ENCODE results near the gene WWOX.

The WWOX gene

DNA sequence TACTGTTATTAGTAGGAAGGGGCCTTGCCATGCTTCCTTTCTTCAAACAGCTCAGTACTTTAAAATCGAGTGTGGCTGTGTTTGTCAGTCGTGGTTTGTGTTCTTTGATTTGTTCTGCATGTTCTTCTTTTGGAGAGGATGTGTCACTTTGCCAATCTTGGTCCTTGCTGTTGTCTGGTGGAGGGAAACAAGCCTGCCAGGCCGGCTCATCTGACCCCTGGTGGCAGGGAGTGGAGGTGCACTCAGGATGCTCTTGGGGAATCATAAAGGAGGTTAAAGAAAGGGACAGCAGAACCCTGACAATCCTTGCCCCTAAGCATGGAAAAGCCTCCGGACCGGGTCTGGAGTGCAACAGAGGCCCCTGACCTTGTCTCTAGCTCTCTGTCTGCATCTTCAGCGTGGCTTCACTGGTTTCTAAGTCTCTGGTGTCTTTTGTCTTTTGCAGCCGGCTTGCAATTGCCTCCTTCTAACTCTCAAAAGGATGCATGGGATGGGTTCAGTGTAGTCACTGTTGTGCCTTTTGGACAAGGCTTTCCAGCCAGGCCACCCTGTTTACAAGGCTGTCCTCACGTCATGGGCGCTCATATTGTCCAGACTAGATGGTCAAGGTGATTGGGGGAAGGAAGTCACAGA, 135.8 kb downstream of the WWOX start:
- peak; percentile 21 for DNase-seq

DNA sequence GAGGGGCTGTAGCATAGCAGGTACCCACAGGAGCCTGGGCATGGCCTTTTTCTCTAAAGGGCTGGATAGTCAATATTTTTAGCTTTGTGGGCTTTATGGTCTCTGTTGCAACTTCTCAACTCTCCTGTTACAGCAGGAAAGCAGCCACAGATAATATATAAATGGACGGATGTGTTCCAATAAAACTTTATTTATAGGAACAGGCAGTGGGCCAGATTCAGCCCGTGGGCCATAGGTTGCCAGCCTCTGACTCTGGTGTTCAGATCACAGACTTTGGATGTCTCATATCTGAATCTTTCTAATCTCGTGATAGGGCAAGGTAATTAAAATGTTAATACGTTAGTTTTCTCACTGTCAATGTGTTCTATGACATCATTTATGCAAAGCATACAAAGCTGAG, 136.4 kb downstream of the WWOX start:
- DNase-seq = no peak

DNA sequence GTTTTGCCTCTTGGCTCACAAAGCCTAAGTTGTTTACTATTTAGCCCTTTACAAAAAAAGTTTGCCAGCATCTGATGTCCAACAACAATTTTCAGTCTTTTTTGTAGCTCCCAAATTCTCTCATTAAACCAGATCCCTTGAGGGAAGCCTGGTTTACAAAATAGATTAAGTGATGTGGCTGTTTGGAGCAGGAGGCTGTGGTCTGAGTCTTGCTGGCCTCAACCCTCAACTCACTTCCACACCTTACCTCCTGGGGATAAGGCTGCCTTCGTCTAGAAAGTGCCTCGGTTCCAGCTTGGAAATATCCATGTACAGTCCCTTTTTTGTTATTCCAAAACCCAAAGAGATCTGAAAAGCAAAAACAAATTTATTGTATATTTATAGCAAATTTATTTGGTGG, 138.4 kb downstream of the WWOX start:
- DNase-seq = no peak

DNA sequence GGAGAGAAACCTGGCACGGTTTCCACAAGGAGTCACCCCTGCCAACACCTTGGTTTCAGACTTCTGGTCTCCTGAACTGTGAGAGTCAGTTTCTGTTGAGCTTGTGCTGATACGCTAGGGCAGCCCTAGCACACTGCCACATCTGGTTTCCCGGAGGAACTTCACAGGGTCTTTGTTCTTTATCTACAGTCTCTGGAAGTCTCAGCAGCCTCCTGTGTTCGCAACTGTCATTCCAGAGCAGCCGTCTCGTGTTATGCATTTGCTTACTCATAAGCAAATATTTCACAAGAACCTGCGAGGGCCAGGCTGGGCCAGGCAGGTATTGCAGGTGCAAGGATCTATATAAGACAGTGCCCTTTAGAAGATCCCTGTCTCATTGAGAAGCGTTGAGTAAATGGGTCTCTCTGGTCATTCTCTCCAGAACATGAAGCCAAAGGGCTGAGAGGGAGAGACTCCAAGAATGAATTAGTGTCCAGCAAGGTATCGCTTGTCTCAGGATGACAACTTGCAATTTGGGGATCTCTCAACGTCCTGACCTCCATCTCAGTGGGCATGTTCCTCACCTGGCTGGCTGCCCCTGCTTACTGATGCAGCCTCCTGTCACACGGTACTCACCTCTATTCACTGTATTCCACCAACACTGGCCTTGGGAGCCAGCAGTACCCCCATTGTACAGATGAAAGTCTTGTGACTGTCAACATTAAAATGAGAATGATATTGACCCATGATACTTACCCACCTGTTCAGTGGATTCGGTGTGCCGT, 141.2 kb downstream of the WWOX start:
- DNase-seq = no peak

DNA sequence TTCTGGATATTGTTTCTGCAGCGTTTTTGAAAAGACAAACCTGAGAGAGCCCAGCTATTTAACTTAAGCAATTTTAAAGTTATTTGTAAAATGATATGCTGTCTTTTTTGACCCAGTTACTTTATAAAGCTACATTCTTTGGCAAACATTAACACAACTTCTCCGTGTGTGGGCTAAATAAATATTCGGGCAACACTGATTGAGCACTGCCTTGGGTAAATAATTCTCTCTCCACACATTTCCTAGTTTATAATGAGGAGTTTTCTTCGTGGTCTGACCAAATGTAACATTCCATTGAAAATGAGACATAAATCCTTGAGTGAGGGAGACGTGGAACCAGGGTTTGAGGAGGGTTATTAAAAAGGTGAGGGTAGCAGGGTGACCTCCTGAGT, 142.8 kb downstream of the WWOX start:
- no peak for DNase-seq

DNA sequence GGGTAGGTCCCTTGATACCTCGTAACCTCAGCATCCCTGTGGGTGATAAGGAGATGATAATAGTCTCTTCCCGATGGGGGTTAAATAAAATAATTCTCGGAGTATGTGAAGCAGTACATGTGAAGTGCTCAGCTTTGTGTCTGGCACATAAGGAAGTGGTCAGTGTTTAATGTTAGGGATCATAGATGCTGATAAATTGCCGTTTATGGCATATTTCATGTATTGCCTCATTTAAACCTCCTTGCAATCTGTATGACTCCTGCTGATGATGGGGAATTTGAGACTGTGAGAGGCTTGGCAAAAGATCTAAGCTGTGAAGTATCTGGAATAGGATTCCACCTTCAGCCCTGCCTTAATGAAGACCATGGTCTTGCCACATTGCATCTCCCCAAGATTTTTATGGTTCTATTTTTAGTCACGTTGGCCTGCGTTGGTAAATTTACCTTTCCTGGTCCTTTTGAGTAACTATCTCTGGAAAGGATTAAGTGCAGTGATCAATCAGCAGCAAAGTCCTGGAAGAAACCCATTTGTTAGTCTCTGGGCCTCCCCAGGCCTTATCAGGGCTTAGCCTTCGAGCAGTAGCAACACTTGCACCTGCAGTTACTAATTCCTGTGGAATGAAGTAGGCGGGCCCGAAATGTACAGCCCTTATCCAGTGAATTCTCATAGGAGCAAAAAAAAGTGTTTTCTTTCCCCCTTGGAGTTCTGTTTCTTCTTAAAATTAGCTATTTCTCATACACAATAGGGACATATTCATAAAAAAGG, 144.9 kb downstream of the WWOX start:
- DNase-seq = no peak

DNA sequence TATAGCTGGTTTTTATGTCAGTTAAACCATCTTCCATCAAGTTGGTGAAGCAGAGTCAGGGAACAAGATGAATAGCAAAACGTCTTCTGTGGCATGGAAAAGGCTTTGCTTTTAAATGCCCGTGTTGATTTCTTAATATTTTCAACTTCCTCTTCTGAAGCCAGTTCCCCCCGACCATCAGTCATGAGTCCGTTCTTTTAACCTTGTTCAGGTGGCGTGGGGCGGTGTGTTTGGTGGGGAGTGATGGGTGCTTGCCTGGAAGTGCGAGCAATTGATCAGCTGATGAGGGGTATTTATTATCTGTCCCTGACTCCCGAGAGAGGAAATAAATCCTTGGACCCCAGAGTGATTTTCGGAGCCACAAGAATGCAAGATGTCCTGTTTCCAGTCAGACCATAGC, 147.1 kb downstream of the WWOX start:
- no peak for DNase-seq

DNA sequence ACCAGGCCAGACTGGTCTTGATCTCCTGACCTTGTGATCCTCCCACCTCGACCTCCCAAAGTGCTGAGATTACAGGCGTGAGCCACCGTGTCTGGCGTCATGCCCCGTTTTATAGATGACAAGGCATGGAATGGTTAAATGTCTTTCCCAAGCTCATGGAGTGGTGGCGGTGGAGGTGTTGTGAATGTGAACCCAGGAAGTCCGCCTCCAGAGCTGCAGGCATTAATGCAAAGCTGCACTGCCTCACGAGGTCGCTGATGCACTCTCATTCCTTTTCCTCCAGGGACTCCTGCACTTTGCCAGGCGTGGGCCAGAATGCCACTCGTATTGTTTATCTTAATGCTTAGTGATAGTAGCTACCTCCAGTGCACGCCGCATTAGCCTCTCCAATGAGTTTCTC, 149.6 kb downstream of the WWOX start:
- DNase-seq = no peak

DNA sequence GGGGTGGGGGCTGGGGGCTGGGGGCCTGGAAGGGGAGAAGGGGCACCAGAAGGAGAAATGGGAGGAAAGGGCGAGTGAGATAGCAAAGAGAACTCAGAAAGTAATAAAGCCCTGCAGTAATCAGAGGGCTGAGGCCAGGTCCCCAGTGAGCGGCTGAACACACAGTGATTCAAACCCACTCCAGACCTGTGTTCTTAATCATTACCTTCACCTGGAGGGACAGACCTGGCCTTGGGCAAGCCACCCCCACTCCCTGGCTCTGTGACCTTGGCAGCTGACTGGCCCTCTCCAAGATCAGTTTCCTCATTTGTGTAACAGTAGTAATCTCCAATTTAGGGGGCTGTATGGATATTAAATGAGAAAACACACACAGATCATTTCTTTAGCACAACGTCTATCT, 150.4 kb downstream of the WWOX start:
- DNase-seq = no peak

DNA sequence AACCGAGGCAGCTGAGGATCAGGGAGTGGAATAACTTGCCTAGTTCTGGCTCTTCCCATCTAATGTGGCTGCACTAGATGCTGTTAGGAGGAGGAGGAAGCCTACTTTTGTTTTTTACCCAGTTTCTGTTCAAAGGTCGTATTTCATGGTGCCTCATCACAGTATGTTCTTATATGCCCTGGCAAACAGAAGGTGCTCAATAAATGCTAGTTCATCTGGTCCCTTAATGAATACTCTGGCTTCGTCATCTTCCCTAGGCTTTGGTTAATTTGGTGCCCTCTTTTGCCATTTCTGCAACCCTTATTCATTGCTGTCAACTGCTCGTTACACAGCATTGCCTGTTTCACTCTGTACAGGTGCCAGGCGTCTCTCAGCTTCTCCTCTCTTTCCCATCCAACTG, 151.7 kb downstream of the WWOX start:
- DNase-seq = no peak

DNA sequence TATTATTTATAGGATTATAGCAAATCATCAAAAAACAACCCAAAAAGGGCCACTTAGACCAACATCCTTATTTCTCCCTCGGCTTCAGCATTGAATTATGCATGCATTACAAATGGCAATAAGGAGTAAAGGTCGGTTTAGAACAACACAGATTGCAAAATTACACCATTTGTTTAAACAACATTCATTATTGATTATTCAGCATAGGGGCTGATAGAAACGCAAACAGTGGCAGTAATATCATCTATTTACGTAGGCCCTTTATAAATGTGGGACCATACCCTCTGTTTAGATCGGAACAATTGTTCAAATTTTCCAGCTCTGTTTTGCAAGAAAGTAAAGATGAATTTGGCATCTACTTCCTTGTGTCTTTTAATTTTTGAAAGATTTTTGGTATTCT, 153.3 kb downstream of the WWOX start:
- no peak for DNase-seq

DNA sequence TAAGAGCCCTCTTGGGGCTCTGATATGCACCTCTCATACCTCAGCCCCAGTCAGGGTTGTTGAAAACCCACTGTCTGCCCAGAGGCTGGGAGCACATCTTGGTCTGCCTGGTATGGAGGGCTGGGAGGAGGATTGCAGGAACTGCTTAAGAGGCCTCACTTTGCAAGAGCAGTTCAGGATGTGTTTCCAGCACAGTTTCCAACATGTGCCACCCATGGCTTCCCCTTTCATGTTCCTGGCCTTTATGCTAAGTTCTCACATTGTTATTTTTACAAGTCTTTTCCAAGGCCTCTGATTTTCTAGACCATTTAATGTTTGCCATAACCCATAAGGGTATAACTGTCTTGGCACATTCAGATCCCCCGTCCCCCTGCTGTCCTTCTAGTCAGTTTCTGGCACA, 155.4 kb downstream of the WWOX start:
- no peak for DNase-seq

DNA sequence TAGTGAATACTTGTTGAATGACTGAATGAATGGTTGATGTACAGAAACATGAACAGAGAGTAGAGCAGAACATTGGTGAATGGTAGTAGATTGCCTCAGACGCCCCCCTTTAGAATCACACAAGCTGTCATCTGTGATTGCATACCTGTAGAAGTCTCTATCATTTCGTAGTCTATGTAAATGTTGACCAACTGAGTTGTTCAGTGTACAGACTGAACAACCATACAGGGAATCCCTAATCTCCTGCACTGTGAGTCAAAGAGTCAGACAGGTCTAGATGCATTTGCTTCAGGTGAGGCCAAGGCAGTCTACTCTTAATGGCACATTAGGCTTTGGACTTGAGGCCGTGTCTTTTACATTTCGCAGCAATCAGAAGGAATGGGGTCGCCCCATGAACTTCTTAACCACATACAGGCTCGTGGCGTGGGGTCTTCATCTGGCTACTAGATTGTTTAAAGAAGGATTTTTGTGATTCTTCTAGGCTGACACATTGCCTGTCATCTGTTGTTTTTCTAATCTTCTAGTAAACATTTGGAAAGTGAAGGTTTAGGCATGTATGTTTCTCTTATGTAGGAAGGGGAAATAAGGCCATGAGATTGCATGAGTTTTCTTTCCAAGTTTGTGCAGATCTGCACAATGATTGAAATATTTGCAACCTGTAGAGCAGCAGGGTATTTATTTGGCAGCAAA, 157.4 kb downstream of the WWOX start:
- DNase-seq = no peak

DNA sequence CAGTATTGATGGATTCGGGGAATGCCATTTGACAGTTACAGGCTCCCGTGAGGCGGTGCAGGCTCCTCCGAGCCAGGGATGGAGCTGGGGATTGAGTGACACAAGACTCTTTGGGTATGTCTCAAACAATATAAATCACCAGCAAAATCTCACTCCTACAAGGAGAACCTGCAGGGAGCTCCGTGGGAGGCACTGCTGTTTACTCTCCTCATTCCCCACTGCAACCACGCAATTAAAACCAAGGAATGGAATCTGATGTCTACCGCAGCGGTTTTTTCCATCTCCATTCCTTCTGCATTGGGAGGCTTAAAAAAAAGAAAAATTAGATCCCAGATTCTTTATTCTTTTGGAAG, 157.9 kb downstream of the WWOX start:
- DNase-seq = no peak

DNA sequence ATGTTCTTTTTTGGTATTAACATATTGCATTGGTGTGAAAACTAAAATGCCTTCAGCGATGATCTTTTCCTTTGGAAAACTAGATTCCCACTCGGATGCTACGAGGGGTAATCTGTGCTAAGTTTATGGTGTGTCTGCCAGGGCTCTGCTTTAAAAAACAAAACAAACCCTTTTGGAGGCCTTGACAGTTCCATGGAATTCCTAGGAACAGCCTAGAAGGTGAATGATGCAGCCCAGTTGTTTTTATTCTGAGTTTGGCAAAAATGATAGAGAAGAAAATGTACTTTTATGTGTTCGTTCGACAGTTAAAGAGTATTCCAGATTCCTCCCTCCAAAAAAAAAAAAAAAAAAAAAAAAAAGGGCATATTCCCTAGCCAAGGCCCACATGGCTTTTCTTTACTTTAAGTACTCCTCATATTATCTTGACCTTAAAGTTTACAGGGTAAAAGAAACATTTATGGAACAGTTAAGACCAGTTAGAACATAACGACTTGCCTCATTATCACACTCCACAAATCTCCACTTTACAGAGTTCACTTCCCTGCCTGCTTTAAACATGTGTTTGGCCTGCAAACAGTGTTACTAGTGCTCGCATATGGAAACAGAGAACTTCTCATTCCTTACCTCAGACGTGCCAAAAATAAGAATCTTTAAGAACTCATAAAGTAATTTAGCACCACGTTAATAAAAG, 159.1 kb downstream of the WWOX start:
- DNase-seq = no peak

DNA sequence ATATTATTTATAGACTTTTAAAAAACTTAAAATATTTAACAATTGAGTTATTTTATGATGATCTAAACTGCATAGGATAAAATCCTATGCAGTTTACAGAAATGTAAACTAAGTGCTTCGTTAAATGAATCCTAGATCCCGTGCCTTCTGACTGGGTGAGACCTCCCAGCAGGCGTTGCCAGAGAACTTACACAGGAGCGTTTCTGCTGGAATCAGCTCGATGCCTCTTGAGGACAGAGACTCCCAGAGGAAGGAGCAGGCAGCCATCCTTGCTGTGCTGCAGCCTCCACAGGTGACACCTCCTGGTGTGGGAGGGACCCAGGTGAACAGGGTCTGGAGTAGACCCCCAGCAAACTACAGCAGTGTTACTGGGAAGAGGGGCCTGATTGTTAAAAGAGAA, 160.4 kb downstream of the WWOX start:
- DNase-seq = no peak

DNA sequence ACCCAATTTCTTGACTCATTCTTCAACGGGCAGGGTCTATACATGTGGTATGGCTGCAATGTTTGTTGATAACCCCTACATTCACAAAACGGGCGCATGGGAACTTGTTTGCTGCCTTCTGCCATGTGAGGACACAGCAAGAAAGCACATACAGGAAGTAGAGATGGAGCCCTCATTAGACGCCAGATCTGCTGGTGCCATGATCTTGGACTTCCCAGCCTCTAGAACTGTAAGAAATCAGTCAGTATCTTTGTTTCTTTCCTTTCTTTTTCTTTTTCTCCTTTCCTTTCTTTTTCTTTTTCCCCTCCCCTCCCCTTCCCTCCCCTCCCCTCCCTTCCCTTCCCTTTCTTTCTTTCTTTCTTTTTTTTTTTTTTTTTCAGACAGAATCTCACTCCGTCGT, 165.2 kb downstream of the WWOX start:
- DNase-seq = no peak

DNA sequence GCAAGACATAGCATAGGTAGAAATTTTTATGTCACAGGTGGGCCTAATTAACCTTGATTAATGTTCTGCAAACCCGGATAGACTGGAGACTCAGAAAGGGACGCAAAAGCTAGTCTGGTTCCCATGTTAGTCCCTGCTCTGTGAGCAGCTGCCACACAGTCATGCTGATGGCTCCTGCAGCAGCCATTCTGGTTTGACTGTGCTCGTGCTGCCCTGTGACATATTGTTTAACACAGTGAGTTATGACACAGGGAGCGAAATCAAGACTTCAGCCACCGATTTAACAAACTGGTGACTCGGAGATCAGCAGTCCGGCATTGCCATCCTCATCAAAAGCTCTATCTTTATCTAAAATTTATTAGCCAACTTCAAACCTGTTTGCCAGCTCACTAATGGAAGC, 169.8 kb downstream of the WWOX start:
- DNase-seq = no peak

DNA sequence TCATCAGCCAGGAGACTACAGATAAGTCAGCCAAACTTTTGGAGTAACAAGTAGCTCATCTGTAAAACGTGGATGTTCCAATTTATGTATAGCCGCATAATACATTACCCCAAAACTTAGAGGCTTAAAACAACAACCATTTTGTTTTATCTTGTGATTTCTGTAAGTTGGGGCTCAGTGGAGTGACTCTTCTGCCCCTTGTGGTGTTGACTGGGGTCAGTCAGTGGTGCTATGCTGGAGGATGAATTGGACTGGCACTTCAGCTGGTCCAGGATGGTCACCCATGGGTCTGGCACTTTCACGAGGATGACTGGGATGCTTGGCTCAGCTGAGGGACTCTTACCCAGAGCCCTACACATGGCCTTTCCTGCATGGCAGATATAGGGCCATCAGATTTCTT, 172.5 kb downstream of the WWOX start:
- DNase-seq = no peak

DNA sequence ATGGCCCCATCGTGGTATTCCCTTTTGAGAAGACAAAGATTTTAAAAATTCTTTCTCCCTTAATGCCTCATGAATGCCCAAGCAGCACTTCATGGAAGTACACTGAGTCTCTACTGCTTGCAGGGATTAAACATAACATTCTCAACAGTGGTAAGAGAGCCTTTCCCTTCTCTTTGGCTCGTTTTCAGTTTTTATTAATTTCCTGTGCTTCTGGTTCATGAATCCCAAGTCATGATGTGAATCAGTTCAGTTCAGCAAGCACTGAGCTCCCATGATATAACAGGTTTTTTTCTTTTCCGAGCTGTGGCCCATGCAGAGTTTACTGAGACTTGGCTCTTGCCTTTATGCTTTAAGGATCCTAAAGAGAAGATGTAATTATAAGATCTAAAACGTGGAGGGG, 175.3 kb downstream of the WWOX start:
- DNase-seq = no peak

DNA sequence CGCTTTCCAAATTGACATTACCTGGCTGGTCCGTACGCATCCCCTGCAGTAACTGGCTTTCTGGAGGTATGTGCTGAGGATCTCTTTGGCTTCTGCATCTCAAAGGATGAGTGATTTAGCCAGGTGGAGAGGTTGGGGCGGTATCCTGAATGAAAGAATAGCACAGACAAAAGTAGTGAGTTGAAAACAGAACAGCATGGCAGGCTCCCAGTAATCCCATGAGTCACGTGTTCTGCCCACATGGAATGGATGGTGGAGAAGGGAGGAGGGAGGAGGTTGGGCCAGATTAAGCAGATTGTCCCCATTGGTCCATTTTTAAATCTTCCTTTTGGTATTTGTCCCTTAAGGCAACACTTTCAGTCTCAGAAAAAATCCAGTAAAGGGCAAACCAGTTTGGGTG, 176.0 kb downstream of the WWOX start:
- no peak for DNase-seq

DNA sequence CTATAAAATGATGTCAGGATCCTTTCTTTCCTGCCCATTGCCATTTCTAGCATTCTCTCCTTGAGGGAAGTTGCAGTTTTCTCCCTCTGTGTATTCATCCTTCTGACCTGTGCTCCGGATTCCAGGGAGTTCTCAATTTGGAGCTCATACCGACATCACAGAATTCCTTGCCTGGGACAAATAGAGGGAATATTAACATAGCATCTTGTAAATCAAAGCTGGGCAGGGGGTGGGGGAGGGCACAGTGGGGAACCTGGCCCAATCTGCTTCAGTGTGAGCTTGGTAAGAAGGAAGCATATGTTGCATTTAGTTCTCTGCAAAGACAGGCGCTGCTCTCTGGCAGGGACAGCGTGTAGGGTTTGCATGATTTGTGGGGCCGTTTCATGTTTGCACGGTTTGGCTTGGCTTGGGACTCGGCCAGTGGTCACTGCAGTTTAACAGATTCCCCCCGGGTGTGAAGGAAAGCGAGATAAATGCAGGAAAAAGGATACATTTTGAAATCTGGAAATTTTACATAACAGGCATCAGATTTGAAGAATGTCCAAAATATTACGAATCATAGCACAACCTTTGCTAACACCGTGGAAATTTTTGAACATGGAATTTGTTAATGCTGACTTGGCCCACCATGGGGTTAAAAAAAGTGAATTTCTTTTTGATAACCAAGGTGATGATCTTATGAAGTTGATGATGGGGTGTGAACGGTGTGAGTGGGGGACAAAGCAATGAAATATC, 178.0 kb downstream of the WWOX start:
- no peak for DNase-seq

Measured in KG1 (cell line).